HG02588 (cell line): ENCODE data around the gene CCL8.

Experiments used
- ATAC-seq: cut with Tn5 transposase; IDR thresholded peaks from one replicate; pipeline ENCODE4 v1.9.1; 2021; ENCODE audit warnings: mild to moderate bottlenecking, moderate library complexity; ENCODE audit not compliant: unreplicated experiment

CCL8 gene

DNA sequence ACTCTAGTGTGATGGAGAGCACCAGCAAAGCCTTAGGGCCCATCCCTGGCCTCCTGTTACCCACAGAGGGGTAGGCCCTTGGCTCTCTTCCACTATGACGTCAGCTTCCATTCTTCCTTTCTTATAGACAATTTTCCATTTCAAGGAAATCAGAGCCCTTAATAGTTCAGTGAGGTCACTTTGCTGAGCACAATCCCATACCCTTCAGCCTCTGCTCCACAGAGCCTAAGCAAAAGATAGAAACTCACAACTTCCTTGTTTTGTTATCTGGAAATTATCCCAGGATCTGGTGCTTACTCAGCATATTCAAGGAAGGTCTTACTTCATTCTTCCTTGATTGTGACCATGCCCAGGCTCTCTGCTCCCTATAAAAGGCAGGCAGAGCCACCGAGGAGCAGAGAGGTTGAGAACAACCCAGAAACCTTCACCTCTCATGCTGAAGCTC lies at the start of gene CCL8:
Gene CCL8, plus strand, starts transcription at position 397 of the 445 bp plus-strand sequence. CDS start 67 bp downstream, outside the sequence.
- ATAC-seq, result no peak

DNA sequence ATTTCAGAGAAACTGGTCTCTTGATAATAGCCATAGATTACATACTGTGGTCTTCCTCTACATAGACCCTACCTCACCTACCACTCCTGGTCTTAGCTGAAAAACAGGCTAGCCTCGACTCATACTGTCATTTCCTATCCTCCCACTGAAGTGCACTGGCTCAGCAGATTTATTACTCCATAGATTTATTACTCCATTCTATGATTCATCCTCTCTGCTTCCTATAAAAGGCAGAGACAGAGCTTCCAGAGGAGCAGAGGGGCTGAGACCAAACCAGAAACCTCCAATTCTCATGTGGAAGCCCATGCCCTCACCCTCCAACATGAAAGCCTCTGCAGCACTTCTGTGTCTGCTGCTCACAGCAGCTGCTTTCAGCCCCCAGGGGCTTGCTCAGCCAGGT lies 49.3 kb upstream of the CCL8 start, which contains the start of gene CCL7:
Gene CCL7, plus strand, starts transcription at position 253 of the 400 bp plus-strand sequence. Its CDS starts 70 bp downstream, at position 323.
- ATAC-seq, result no peak

DNA sequence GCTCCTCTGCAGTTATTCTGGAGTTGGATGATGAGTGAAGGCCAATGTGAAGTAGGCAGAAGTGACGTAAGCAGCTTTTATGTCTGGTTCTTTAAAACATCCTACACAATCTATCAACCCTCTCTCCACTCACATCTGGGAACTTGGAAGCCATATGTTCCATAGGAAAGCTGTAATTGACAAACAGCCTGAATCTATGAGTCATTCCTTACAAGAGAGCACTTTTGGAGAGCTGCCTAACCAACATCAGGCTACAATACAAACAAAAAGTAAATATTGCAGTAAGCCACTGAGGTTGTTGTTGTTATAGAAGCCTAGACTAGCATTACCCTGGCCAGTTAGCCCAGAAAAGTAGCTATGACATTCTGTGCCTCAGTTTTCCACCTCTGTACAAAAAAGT lies 43.4 kb upstream of the CCL8 start:
- ATAC-seq, result no peak

DNA sequence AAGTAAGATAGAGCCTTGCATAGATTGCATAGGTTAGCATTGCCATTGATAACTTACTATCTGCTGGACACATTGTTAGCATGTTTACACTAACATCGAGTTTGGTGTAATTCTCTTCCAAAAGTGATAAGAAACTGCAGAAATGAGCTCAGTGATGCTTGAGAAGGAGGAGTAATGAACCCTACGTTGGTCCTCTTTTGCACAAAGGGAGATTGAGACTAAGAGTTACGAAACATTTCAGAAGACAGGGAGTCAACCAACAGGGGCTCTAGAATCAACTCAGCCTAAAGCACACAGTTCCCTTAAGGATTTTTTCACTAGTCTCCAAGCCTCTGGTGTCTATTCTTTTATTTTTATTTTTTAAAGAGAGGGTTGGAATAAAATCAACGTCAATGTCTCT lies 42.4 kb upstream of the CCL8 start:
- no peak for ATAC-seq

- no peak for ATAC-seq
Measured at GRCh38 chr17:34283571-34283970, 35.7 kb upstream of the CCL8 start.

DNA sequence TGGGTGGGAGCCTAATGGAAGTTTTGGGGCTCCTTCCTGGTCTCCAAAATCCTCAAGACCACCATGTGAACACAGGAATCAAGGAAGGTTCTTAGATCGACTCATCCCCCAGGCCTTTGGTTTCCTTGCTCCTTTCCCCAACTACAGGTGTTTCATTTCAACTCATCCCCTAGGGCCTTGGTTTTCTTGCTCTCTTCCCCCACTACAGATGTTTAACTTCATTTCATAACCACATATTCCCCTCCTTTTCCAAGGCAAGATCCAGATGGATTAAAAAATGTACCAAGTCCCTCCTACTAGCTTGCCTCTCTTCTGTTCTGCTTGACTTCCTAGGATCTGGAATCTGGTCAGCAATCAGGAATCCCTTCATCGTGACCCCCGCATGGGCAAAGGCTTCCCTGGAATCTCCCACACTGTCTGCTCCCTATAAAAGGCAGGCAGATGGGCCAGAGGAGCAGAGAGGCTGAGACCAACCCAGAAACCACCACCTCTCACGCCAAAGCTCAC lies 33.9 kb upstream of the CCL8 start, which contains the start of gene CCL11:
Gene CCL11, plus strand, starts transcription at position 457 of the 507 bp plus-strand sequence. CDS start 67 bp downstream, outside the sequence.
- ATAC-seq, result no peak

GRCh38 chr17:34287875-34288274 lies 31.4 kb upstream of the CCL8 start:
- no peak for ATAC-seq

DNA sequence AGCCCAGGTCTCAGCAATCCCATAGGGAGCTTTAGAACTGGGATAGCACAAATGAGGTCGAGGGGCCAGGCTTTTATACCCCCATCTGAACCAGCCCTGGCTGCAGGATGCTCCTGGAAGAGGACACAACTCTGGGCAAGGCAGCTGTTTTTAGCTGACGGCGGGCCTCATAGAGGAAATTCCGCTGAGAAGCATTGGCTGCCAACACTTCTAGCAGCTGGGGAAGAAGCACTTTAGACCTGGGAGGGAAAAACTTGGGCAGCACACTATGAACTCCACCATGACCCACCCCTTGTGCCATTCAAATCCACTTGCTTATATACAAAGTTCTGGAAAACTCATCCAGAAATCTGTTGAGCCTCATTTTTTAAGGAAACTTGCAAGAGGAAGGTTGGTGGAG lies 28.6 kb upstream of the CCL8 start:
- no peak for ATAC-seq

DNA sequence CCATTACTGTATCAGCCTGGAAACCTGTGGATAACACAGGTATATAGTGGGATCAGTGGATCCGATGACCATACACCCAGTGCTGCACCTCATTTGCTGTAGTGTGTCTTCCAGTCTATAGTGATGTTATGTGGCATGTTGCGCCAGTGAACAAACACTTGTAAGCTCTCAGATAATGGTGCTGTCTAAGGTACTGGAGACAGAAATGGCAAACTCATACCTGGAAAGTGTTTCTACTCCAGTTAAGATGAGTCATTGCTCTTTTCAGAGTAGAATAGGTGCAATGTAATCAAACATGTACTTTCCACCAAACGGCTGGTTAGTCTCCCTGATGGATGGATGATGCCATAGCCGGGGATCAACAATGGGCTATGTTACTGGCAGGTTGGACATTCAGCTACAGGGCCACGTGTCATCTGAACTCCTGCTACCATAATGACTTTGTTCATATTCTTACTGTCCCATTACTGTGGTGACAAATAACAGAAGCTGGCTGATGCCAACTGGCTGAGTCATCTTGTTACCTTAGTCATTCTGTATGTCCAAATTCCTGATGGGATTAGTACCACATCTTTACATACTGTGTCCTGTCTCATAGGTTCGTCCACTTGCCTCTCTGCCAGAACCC lies 27.4 kb upstream of the CCL8 start:
- ATAC-seq, result no peak

DNA sequence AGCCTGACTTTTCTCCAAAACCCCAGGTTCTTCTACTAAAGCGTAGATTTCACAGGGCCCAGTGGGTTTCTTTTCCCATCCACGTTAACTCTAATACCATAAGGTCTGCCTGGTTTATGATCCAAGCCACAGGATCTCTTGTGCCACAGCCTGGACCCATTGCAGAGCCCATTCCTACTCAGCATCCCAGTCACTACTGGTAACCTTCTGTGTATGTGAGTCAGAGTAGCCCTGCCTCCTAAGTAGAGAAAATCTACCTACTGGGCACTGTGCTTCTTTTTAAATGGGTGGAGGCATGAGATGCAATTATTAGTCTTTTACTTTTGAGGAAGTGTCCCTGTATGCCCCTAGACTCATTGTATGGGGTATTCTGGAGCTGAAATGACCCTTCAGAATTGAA lies 20.2 kb upstream of the CCL8 start:
- ATAC-seq, result no peak

GRCh38 chr17:34299956-34300577 lies 19.2 kb upstream of the CCL8 start:
- no peak for ATAC-seq

DNA sequence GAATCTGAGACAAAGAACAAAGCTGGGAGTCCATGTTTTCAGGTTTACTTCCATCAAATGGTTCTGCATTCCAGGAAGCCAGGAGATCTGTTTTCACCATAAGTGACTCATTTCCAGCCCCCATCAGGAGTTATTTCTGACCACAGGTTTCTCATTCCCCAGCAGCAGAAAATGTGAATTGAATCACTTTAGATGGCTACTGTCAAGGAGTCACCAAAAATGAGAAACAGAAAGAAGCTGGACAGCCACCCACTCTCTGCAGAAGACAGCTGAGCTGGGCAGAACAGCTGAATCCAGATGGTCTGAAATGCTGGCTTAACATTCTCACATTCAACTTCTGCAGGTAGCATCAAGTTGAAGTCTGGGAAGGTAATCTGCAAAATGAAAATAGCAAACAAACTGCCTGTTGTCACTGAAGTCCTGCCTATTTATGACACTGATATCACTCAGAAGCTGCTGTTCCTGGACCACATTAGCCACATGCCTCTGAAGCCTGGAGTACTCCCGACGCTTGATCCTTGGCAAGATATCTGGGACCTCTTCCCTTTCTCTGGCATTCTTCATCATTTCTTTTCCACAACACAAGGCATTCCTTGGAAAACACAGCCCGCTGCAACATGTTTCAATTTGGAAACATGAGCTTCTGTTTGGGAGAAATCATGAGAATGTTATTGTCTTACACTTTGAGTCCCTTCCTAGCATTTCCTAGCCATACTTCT lies 18.4 kb upstream of the CCL8 start:
- no peak for ATAC-seq

DNA sequence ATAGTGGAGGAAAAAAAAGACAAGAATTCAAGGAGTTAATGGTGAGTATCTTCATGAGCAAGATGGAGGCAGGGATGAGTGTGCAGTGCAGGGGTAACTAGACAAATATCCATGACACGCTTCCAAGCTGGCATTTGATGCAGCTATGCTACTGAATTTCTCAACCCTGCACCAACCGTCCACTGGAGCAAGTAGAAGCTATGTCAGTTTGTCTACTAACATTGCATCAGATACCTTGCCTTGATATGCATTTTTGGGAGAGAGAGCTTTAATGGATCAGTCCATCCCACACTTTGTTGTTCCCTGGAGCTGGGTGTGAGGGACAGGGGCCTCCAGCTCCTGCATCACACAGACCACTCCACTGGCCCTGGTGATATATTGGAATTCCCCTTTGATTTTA lies 17.2 kb upstream of the CCL8 start:
- no peak for ATAC-seq

GRCh38 chr17:34302636-34303035 lies 16.6 kb upstream of the CCL8 start:
- no peak for ATAC-seq

DNA sequence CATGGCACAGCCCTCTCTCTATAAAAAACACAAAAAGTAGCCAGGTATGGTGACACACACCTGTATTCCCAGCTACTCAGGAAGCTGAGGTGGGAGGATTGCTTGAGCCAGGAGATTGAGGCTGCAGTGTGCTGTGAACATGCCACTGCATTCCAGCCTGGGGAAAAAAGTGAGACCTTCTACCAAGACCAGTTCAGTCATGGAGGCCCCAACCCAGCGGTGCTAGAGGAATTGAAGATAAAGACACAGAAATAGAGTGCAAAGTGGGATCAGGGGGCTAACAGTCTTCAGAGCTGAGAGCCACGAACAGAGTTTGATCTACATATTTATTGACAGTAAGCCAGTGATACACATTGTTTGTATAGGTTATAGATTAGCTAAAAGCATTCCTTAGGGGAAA lies 15.6 kb upstream of the CCL8 start:
- ATAC-seq, result no peak

- ATAC-seq, result no peak
Measured at GRCh38 chr17:34305061-34305460, 14.2 kb upstream of the CCL8 start.

DNA sequence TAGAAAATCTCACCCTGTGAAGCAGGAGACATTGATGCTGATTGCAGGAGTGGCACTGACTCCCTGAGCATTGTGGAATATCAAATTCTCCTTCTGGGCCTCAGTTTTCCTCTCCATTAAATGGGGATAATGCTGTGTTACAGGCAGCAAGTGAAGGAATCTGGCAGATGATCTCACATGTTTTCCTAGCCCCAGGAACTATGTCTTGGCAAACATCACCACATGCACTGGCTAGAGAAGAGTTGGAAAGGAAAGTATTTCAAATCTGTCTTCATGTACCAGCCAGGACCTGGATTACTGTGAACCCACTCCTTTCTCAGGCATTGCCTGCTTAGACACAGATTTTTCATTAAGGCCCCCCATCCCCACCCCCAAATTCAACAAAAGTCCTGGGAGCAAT lies 13.6 kb upstream of the CCL8 start:
- no peak for ATAC-seq

- no peak for ATAC-seq
Measured at GRCh38 chr17:34306466-34306865, 12.8 kb upstream of the CCL8 start.

DNA sequence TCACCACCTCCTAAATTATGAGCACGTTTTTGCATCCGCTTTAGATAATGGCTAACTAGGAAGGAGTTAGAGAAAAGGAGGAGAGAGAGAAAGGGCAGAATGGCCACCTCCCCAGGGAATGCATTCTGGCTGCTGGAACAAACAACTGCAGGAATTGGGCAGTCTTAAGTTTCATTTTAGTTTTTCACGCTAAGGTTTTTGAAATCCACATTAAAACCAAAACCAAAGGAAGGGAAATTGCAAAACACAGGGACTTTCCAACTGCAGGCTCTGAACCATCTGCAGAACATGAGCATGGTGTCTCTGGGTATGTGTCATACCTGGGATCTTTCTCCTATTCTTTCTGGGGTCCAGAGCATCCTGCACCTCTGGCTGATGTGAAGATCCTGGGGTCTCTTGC lies 12.1 kb upstream of the CCL8 start:
- ATAC-seq, result no peak

GRCh38 chr17:34308371-34308770 lies 10.9 kb upstream of the CCL8 start:
- no peak for ATAC-seq

GRCh38 chr17:34311291-34311690 lies 7.9 kb upstream of the CCL8 start:
- ATAC-seq, result no peak

DNA sequence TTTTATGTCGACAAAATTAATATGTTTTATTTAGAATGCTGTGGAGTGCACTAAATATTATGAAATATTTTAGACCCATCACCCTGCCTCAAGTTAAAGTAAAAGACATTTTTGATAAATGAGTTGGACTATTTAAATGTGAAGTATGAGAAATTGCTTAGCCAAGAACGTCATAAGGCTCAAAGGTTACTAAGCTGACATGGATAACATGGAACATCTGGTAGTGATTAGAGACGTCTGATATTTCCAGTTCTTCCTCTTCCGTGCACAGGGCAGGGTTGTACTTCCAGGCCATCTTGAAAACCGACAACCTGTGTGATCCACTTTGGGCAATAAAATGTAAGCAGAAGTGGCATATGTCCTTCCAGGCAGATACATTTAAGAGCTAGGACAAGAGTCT lies 7.2 kb upstream of the CCL8 start:
- no peak for ATAC-seq
